HG03520 (cell line): ENCODE results near the gene FNDC1.
"Not testable (repeated sequence)": the region's sequence is repeated elsewhere in the genome, so short reads cannot be mapped to it uniquely, and the experiment has no call there.

Experiments used
- ATAC-seq: cut with Tn5 transposase; IDR thresholded peaks from one replicate; pipeline ENCODE4 v1.9.1; 2021; ENCODE audit warnings: mild to moderate bottlenecking, moderate library complexity; ENCODE audit not compliant: unreplicated experiment

The FNDC1 gene

DNA sequence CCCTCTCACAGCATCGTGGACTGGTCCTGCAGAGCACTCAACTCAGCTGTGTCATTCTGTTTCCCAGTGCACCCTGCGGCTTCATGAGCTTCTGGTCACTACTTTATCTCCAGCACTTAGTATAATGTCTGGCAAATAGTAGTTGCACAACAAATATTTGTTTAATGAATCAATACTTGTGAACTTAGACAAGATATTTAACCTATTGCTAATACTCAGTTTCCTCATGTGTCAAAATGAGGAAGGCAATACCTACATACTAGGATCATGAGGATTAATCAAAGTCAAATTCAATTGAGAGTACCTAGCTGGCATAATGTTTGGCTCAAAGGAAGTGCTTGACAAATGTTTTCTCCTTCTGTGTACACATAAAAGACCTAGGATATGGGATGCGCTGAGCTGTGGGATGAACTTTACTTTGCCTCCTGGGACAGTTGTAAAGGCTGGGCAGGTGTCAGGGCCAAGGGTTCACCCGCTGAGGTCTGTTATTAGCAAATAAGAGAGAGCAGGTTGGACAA lies 86.3 kb downstream of the FNDC1 start:
- ATAC-seq = no peak

DNA sequence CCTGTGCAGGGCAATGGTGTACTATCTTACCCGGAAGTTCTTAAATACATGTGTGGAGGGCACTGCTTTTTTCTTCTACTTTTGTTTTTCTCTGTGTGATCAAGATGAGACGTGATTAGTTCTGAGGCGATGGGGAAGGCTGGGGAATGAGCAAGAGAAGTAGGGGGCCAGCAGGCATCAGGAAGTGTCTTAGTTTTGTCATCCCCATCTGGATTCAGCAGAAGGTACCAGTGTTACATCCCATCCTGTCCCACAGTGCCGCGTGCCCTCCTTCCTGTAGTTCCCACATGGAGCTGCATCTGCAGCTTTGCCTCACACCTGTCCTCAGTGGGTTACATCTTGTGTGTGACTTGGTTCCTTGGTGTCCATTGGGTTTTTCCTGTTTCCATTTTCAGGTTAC lies 86.9 kb downstream of the FNDC1 start:
- ATAC-seq = no peak

DNA sequence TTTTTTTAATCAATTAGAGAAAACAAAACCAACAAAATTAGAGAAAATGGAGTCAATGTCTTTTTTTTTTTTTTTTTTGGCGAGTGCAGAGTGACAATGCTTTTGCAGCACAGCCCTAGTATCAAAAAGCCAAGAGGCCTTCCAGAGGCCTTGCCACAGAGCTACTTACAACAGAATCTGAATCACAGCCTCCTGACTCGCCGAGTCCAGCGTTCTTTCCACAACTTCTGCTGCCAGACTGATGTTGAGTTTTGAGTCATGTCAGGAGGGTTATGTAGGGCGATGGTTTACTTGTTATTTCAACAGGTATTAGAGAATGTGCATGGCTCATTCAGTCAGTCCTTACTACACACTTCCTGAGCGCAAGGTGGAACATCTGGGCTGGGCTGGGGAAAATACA lies 88.6 kb downstream of the FNDC1 start:
- ATAC-seq = no peak

DNA sequence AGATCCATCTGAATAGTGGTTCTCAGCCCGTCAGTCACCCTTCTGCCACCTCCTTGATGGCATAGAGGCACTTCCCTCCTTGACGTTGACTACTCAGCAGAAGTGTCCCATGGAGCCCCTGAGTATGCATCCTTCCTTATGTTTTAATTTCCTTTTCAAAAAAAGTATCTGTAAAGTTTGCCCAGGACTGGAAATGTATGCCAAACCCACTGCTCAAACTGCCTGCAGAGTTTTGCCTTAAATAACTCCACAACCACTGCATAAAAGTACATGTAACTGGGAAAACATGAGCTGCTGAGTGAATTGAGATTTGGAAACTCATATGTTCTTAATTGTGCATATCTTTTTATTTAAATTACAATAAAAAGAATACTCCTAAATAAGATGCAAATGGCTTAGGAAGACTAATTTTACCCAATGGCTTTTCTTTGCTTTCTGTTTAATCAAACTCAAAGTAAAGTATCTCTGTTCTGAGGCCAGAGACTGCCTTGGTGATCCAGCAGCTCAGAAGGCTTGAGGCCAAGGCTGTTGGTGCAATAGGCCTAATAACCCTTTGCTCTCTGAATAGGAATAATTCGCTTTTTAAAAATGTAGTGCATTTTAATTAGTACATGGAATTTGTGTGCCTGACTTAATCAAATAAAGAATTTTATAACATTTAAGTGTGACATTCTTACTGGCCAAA lies 90.4 kb downstream of the FNDC1 start:
- no peak for ATAC-seq

DNA sequence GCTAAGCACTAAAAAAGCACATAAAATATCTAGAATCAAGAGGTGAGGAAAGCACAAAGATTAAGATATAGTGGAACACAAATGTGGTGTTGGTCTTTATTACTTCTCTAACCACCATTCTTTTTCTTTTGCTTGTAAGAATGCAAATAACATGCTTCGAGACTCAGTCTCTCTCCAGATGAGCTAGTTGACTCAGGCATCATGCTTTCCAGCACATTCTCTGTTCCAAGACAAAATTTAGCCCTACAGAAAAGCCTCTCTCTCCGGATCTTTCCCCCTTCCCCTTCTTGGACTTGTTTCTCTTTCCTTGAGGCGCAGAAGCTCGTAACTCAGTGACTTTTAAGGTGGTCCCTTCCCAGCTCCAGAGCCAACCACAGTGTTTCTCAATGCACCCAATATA lies 91.0 kb downstream of the FNDC1 start:
- no peak for ATAC-seq

DNA sequence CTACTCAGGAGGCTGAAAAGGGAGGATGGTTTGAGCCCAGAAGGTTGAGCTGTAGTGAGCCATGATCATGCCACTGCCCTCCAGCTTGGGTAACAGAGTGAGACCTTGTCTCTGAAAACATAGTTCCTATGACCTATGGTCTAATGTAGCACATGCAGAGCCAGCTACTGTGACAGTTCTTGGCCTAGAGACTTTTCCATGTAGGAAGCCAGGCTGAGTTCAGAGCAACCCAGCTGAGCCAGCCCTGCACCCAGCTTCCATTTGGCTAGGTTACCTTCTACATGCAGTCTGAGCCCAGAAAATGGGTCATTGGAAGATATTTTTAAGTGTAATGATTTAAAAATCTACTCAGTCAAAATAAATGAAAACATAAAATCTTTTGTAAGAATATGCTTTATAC lies 92.8 kb downstream of the FNDC1 start:
- ATAC-seq = no peak

DNA sequence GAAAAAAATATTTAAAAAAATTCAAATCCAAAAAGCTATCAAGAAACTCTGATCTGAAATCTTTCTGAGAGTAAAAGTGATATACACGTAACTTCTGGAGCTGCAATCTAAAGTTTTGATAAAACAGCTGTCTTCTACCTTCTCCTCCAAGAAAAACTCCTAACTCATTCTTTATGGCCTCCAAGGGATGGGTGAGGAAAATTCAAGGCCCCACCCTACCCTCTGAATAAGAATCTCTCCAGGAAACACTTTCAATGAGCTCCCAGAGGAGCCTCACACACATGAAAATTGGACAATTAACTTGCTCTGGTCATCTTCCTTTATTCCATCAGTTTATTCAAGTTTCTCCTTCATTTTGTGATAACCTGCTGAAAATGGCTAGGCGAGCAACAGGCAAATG lies 93.4 kb downstream of the FNDC1 start:
- ATAC-seq = no peak

DNA sequence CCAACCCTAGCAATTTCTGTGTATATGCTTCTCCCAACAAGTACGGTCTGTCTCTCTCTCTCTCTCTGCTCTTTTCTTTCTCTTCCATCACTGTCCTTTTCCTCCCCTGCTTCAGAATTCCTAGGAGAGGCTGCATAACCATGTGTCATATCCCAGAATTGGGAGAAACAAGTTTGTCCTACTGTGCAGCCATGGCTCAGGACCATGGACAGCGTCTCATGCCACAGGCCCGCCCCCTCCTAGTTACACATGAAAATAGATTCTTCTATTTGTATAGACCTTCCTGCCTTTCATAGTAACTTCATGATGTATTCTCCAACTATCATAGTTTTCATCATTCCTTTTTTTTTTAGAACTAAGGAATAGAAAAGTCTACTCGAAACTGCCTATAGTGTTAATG lies 98.0 kb downstream of the FNDC1 start:
- no peak for ATAC-seq

DNA sequence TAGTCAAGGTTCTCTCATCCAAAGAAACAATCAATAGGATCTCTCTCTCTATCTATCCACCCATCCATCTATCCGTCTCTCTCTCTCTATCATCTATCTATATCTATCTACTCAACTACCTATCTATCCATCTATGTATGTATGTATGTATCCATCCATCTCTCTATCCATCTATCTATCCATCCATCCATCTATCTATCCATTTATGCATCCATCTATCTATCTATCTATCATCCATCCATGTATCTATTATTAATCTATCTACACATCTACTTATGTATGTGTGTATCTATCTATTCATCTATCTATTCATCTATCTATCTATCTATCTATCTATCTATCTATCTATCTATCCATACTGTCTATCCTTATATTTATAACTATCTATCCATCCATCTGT lies 99.3 kb downstream of the FNDC1 start:
- ATAC-seq = no peak

DNA sequence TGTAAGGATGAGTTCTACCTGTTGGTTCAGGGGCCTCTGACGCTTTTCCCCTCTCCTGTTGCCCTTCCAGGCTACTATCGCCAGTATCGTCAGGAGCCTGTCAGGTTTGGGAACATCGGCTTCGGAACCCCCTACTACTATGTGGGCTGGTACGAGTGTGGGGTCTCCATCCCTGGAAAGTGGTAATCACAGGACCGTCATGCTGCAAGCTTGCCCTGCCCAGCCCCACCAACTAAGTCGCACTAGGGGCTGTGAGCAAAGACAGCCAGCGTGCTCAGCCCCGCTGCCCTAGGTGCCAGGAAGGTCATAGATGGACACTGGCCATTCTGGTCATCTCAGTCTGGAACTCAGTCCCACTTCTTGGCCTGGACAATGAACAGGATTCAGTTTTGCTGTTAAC lies 102.1 kb downstream of the FNDC1 start:
- no peak for ATAC-seq

DNA sequence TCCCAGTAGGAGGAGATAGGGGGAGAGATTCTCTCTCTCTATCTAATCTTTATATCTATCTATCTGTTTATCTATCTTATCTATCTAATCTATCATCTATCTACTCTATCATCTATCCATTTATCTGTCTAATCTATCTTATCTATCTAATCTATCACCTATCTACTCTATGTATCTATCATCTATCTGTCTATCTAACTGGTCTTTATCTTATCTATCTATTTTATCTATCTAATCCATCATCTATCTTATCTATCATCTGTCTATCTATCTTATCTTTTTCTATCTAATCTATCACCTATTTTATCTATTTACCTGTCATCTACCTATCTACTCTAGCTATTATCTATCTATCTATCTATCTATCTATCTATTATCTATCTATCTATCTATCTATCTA lies 109.4 kb downstream of the FNDC1 start:
- no peak for ATAC-seq

DNA sequence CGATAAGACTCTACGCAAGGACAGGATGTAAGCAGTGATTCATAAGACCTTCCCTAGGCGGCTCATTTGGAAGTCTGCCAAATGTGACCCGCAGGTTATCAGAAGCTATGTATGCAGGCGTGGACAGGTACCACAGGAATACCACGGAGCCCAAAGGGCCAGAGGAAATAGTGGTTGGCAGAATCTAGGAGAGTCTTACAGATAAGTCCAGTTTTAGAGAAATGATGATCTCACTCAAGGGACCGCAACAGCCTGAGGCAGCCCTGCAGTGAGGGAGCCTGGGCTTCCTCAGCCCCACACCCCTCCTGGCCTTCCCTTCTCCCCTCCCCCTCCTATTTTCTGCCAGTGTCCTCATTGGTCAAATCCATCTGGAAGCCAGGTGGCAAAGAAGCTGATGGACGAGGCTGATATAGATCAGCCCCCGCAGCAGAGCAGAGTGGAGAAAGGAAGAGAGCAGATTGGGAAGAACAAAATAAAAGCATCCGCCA lies 110.6 kb downstream of the FNDC1 start:
- ATAC-seq = no peak

DNA sequence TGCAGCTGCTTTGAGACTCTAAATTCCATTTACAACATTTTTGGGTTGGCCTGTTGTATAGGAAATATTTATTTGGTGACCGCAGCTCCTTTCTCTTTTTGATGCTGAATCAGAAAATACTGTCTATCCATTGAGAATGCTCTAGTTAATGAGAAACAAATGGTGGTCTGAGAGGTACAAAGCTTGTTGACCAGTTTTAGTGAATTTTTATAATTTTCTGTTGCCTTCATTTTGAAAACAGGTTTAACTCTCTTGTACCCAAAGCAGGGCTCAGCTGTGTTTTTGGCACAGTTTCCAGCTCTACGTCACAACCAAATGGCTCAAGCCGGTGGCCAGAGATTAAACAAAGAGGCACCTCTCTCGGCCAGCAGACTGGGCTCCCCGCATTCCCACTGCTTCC lies 113.2 kb downstream of the FNDC1 start:
- ATAC-seq = no peak

DNA sequence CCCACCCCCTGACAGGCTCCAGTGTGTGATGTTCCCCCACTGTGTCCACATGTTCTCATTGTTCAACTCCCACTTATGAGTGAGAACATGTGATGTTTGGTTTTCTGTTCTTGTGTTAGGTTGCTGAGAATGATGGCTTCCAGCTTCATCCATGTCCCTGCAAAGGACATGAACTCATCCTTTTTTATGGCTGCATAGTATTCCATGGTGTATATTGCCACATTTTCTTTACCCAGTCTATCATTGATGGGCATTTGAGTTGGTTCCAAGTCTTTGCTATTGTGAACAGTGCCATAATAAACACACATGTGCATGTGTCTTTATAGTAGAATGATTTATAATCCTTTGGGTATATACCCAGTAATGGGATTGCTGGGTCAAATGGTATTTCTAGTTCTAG lies 115.5 kb downstream of the FNDC1 start:
- ATAC-seq = not testable (repeated sequence)

DNA sequence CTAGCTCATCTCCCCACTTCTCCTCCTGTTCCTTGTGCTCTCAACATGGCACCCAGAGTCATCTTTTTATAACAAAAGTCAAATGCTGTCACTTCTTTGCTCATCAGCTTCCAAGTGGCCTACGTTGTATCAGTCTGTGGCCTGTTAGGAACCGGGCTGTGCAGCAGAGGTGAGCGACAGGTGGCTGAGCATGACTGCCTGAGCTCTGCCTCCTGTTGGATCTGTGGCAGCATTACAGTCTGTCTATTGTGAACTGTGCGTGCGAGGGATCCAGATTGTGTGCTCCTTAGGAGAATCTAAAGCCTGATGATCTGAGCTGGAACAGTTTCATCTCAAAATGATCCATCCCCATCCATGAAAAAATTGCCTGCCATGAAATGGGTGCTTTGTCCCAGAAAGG lies 129.6 kb downstream of the FNDC1 start:
- ATAC-seq = no peak

DNA sequence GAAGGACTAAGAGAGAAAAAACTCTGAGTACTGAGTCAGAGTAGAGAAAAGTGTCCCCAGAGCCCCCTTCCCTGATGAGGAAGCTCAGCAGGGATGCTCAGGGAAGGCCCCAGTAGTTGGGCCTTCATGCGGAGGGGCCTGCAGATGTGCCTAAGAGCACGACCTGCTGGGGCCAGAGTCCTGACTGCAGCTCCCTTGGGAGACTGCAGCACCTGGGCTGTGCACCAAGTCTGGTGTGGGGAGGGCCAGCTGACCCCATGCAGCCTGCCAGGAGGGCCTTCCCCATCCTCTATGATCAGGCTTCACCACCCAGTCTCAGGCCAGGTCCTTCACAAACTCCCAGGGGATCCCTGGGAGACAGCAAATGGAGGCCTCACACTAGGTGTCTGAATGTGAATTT lies 130.4 kb downstream of the FNDC1 start:
- ATAC-seq = no peak

DNA sequence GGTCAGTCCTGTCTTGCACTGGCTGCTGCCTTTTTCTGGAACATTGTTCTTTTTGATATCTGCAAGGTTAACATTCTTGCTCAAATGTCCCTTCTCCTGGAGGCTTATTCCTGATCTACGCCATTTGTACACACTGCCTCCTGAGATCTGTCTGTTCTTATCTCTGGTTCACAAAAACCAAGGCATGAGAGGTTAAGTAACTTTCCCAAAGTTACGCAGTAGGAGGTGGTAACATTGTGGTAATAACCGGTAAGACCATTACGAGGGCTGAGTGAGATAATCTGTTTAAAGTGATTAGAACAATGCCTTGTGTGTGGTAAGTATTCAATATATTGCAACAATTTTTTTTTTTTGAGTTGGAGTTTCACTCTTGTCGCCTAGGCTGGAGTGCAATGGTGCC lies 132.1 kb downstream of the FNDC1 start:
- ATAC-seq = no peak

DNA sequence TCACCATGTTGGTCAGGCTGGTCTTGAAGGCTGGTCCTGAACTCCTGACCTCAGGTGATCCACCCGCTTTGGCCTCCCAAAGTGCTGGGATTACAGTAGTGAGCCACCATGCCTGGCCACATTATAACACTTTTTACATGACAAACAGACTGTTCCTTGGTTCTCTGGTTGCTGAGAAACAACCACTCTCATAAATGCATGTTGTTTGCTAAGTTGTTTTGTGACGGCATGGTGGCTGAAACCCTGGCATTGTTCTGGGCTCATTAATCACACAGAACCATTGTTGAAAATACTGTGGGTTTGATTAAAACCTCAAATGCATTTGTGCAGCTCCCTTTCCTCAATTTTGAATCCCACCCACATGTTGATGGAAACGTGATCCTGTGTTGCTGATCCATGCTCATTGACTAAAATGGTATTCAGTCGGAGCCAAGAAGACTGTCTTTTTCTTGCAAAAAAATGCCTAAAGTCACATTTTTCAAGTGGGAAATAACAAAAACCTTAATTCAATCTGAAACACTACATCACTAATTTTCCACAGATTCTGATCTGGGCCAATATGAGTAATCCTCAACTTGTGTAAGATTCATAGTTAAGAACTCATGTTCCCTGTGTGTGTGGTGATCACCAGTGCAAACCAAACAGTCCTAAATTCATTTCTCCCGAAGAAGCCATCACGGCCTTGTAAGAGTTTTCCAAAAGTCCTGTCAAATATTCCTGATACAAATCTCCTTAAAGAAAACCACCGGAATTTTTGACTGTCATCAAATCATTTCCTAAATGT lies 132.8 kb downstream of the FNDC1 start:
- no peak for ATAC-seq

DNA sequence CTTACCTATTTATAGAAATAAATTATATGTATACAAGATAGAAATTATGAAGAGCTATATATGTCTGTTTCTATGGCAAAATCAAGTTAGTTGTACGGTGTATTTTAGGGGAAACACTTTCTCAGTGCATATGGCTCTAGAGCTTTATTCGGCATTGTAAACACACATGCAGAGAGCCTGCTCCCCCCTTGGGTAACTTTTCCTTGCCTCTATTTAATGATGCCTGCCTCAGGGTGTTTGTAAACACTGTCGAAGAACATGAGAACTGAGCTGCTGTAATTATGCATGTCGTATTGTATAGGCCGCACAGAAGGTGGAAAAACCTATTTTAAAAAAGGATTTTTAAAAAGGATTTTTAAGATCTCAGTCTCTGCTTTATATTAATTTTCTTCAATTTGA lies 133.4 kb downstream of the FNDC1 start:
- ATAC-seq = no peak

DNA sequence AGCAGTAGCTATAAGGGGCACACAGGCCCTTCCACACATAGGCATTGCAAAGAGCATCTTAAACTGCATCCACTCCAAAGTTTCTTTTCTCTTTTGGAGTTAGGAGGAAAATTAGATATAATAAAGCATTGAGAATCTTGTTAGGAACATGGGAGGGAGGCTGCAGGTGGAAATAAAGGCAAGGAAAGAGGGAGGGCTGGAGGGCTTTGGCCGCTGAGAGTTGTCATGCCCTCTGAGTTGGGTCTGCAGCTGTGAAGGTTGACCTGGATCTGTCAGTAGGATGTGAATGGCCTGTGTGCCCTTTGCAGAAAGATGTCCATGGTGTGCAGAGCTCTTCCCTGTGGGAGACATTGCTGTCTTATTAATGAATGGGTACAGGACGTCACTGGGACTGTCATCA lies 134.0 kb downstream of the FNDC1 start:
- ATAC-seq = no peak

DNA sequence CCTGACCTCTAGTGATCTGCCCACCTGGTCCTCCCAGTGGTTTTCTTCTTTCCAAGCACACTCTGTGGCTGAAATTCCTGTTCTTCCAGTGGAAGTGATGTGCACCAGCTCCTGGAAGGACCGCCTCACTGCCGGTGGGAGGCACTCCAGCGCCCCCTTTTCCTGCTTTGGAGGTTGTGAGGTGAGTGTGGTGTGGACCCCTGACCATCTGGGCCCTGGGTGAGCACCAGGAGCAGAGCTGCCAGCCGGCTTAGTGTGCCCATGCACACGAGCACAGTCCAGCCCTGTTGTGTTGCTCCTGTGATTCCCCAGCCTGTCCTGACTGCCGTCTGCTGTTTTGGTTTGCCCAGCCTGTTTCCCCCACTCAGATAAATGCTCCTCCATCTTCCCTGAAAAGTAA lies 134.6 kb downstream of the FNDC1 start:
- no peak for ATAC-seq

DNA sequence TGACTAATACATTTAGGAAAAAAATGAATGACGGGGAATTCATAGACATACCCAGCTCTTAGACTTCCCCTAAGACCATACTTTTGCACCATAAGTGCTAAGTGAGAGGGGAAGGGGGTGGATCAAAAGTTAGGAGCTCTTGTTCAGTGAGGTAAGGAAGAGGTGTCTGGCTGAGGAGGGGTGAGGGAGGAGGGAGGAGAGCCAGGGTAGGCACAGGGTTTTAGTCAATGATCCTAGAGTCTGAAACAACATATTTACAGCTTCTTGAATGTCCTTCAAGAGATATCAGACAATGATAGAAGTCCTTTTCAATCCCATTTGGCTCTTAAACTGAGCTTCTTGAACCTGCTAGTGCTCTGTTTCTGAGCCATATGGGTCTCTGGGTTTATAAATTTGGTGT lies 135.4 kb downstream of the FNDC1 start:
- no peak for ATAC-seq
